ENCODE measurements around the gene IL34.

IL34 gene

DNA sequence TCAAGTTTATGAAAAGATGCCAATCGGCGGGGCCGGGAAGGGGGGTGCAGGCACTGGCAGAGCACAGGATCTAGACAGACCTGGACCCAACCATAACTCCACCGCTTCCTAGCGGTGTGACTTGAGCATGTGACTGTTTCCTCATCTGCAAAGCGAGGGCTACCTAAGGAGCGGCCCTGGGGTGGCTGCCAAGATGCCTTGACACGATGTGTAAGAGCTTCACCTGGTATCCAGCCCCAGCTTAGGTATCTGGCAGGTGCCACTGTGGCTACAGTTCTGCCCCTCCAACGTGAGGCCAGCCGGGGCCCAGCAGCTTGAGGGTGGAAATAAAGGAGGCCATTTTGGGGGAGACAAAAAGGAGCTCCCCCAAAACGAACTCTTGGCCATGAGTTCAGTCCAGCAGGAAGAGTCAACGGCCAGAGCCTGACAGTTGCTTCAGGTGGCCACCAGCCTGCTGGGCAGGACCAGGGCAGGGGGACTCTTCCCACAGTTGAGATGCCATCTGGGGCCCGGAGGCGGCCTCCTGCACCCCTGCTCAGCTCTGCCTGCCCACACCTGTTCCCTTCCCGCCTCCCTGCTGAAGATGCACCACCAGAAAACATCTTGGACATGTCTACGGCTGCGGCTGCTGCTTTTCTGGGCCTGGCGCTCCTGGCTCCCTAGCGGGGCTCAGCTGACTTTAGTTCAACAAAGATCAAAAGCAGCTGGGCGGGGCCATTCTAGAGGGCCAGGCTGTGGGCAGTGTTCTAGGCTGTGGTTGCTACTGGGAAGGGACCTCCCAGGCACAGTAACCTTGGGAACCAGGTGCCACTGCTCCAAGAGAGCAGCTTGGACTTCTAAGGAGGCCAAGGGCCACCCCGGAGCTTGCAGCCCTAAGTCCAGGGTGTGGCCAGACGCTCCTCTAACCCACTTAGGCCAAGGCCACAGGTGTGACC, 42.9 kb downstream of the IL34 start:
- no peaks in the 10 kb centered on the region for H3K9me2 ChIP-seq (ENCODE audit: low read depth, low read length)
- H3K27ac ChIP-seq (ENCODE audit: low read depth, low read length, poor library complexity, severe bottlenecking): no peak overlapping the region
- no peaks in the 10 kb centered on the region for H4K20me1 ChIP-seq (ENCODE audit: insufficient read depth, low read length)
- no peak for TF ChIP-seq CTCF (IDR thresholded peaks at IDR 0.05; ENCODE audit: low read length)
- TF ChIP-seq EZH2 (IDR thresholded peaks at IDR 0.05; ENCODE audit: borderline replicate concordance, low read length): no peak
- no peaks in the 10 kb centered on the region for H3K79me2 ChIP-seq (ENCODE audit: insufficient read depth, low read length)
- H3K9me3 ChIP-seq (ENCODE audit: low read length): no peaks in the 10 kb centered on the region
- H3K27me3 ChIP-seq (ENCODE audit: insufficient read depth, low read length): no peaks in the 10 kb centered on the region
- no peaks in the 10 kb centered on the region for H3K36me3 ChIP-seq (ENCODE audit: insufficient read depth, low read length)
- H2AFZ ChIP-seq (ENCODE audit: low read length): no peak overlapping the region
- H3K9ac ChIP-seq (ENCODE audit: low read length): no peak overlapping the region
- H3K4me2 ChIP-seq (ENCODE audit: low read length): no peak overlapping the region
- peaks cover 14% of the 10 kb centered on the region for H3K4me1 ChIP-seq (ENCODE audit: insufficient read depth, low read length, severe bottlenecking)
- no peak overlapping the region for H3K4me3 ChIP-seq (ENCODE audit: low read depth, low read length, poor library complexity, severe bottlenecking)
- H3F3A ChIP-seq (ENCODE audit: insufficient read depth, low read length): no peaks in the 10 kb centered on the region

GRCh38 chr16:70689970-70690891, 43.9 kb downstream of the IL34 start:
- Histone ChIP-seq H3K4me3 (ENCODE audit: low read depth, low read length, poor library complexity, severe bottlenecking) (no peak overlapping the region), H3K4me1 (ENCODE audit: insufficient read depth, low read length, severe bottlenecking) (peaks cover 21% of the 10 kb centered on the region), H3K27me3 (ENCODE audit: insufficient read depth, low read length) (no peaks in the 10 kb centered on the region), H3K9me3 (ENCODE audit: low read length) (no peaks in the 10 kb centered on the region), H3K36me3 (ENCODE audit: insufficient read depth, low read length) (no peaks in the 10 kb centered on the region), H3K9ac (ENCODE audit: low read length) (no peak overlapping the region), H4K20me1 (ENCODE audit: insufficient read depth, low read length) (no peaks in the 10 kb centered on the region), H3K9me2 (ENCODE audit: low read depth, low read length) (no peaks in the 10 kb centered on the region), H3K4me2 (ENCODE audit: low read length) (no peak overlapping the region), H3K27ac (ENCODE audit: low read depth, low read length, poor library complexity, severe bottlenecking) (no peak overlapping the region), H2AFZ (ENCODE audit: low read length) (no peak overlapping the region), H3F3A (ENCODE audit: insufficient read depth, low read length) (no peaks in the 10 kb centered on the region), H3K79me2 (ENCODE audit: insufficient read depth, low read length) (no peaks in the 10 kb centered on the region)
- TF ChIP-seq CTCF (IDR thresholded peaks at IDR 0.05; ENCODE audit: low read length) (no peak), EZH2 (IDR thresholded peaks at IDR 0.05; ENCODE audit: borderline replicate concordance, low read length) (no peak)

- H3K4me2 ChIP-seq (ENCODE audit: low read length): no peak overlapping the region
- H3K4me1 ChIP-seq (ENCODE audit: insufficient read depth, low read length, severe bottlenecking): peaks cover 28% of the 10 kb centered on the region
- H4K20me1 ChIP-seq (ENCODE audit: insufficient read depth, low read length): no peaks in the 10 kb centered on the region
- no peaks in the 10 kb centered on the region for H3F3A ChIP-seq (ENCODE audit: insufficient read depth, low read length)
- H3K79me2 ChIP-seq (ENCODE audit: insufficient read depth, low read length): no peaks in the 10 kb centered on the region
- no peak overlapping the region for H3K9ac ChIP-seq (ENCODE audit: low read length)
- no peaks in the 10 kb centered on the region for H3K9me3 ChIP-seq (ENCODE audit: low read length)
- no peak overlapping the region for H3K4me3 ChIP-seq (ENCODE audit: low read depth, low read length, poor library complexity, severe bottlenecking)
- no peaks in the 10 kb centered on the region for H3K27me3 ChIP-seq (ENCODE audit: insufficient read depth, low read length)
- no peaks in the 10 kb centered on the region for H3K36me3 ChIP-seq (ENCODE audit: insufficient read depth, low read length)
- H2AFZ ChIP-seq (ENCODE audit: low read length): no peak overlapping the region
- TF ChIP-seq CTCF (IDR thresholded peaks at IDR 0.05; ENCODE audit: low read length): no peak
- no peak for TF ChIP-seq EZH2 (IDR thresholded peaks at IDR 0.05; ENCODE audit: borderline replicate concordance, low read length)
- H3K9me2 ChIP-seq (ENCODE audit: low read depth, low read length): no peaks in the 10 kb centered on the region
- H3K27ac ChIP-seq (ENCODE audit: low read depth, low read length, poor library complexity, severe bottlenecking): no peak overlapping the region
These were observed 45.1 kb downstream of the IL34 start for GRCh38 chr16:70691223-70692129.

Measured in OCI-LY1 (cell line).